NCI-H82 treated with DMSO at 0.1 percent for 48 hours (cell line): ENCODE data around the gene ZNRD2.
"Not testable (repeated sequence)": the region's sequence is repeated elsewhere in the genome, so short reads cannot be mapped to it uniquely, and the experiment has no call there.

Experiments
- DNase-seq: peaks from one replicate; lab custom pipeline; 2025; ENCODE audit not compliant: unreplicated experiment; lab: John Stamatoyannopoulos, UW

Gene ZNRD2, protein sequence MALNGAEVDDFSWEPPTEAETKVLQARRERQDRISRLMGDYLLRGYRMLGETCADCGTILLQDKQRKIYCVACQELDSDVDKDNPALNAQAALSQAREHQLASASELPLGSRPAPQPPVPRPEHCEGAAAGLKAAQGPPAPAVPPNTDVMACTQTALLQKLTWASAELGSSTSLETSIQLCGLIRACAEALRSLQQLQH

DNA sequence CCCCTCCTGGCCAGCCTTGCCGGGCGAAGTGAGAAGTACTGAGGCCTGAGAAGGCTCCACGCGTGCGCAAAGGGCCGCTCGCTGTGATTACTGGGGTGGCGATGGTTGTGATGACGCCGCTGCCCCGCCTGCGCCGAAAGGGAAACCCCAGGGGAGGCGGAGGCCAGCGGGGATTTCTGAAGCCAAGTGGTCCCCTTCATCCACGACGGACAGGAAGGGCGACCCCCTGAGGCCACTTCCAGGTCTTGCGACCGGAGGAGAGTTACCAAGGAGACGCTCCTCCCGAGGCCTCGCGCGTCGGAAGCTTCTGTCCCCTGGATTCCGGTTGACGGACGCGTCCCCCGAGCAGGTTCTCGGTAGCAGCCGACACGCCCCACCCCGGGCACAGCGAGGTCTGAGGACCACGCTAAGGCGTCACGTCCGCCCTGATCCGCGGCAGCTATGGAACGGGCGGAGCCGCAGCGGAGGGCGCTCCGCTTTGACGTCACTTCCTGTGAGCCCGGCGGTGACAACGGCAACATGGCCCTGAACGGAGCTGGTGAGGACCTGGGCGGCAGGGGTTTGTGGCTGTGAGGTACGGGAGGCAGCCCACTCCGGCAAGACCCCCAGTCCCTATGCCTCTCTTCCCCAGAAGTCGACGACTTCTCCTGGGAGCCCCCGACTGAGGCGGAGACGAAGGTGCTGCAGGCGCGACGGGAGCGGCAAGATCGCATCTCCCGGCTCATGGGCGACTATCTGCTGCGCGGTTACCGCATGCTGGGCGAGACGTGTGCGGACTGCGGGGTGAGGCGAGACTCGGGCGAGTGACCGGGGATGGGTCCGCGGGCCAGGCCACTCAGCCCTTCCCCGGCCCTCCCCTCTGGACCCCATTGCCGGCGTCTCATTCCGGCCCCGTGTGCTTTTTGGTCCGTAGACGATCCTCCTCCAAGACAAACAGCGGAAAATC is at the start of gene ZNRD2:
TSS of gene ZNRD2 (plus strand) at position 505 of the 946 bp plus-strand sequence. CDS start at position 520, 15 bp downstream.
- DNase-seq = peak; percentile 85

DNA sequence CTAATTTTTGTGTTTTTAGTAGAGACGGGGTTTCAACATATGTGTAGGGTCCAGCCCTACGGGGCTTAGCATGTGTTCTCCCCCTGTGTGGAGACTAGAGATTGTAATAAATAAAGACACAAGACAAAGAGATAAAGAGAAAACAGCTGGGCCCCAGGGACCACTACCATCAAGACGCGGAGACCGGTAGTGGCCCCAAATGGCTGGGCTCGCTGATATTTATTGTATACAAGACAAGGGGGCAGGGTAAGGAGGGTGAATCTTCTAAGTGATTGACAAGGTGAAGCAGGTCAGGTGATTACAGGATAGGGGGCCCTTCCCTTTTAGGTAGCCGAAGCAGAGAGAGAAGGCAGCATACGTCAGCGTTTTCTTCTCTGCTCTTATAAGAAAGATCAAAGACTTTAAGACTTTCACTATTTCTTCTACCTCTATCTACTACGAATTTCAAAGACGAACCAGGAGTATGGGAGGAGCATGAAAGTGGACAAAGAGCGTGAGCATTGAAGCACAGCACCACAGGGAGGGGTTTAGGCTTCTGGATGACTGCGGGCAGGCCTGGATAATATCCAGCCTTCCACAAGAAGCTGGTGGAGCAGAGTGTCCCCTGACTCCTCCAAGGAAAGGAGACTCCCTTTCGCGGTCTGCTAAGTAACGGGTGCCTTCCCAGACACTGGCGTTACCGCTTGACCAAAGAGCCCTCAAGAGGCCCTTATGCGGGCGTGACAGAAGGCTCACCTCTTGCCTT is 48.3 kb upstream of the ZNRD2 start:
- not testable (repeated sequence) for DNase-seq

GRCh38 chr11:65522718-65523630 is 47.3 kb upstream of the ZNRD2 start:
- not testable (repeated sequence) for DNase-seq

DNA sequence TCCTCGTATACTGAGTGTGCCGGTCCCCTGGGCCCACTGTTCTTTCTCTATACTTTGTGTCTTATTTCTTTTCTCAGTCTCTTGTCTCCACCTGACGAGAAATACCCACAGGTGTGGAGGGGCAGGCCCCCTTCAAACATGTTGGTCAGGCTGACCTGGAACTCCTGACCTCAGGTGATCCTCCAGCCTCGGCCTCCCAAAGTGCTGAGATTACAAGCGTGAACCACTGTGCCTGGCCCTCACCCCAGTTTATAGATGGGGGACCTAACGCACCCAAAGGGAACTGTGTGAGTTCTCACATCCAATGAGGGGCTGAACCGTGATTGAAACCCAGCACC is 46.7 kb upstream of the ZNRD2 start:
- DNase-seq = not testable (repeated sequence)

DNA sequence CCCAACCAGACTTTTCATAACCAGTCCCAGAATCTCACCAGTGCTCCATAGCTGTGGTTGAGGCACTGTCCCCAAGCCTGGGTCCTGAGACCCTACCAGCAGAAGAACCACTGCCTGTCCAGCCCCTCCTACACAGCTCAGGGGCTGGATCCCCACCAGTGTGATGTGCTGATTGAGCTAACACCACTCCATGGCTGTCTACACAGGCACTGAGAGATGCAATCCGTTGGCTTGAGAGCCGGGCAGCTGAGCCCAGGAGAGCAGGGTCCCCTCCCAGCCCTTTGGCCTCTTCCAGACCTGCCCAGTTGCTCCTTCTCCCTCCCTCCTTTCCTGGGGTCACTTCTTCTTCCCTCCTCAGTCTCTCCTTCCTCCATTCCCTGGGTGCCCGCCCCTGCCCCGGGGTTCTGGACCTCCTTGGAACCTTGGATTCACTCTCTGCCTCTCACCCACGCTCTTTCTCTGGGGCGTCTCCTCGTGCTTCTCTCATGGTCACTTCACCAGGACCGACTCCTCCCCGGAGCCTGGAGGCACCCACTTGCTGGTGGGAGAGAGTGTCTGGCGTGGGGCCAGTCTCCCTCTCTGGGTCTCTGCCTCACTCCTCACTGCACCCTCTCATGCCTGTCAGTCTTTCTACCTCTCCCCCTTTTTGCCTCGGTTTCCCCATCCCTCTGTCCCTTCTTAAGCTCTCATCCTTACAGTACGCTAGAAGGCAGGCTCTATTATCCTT is 46.1 kb upstream of the ZNRD2 start:
- no peak for DNase-seq

- DNase-seq = peak; percentile 75
These were observed 45.3 kb upstream of the ZNRD2 start, which contains the start of gene SCYL1 for GRCh38 chr11:65524741-65525545. SCYL1 (plus strand) TSS chr11:65525083; CDS start chr11:65525154, 71 bp downstream.

DNA sequence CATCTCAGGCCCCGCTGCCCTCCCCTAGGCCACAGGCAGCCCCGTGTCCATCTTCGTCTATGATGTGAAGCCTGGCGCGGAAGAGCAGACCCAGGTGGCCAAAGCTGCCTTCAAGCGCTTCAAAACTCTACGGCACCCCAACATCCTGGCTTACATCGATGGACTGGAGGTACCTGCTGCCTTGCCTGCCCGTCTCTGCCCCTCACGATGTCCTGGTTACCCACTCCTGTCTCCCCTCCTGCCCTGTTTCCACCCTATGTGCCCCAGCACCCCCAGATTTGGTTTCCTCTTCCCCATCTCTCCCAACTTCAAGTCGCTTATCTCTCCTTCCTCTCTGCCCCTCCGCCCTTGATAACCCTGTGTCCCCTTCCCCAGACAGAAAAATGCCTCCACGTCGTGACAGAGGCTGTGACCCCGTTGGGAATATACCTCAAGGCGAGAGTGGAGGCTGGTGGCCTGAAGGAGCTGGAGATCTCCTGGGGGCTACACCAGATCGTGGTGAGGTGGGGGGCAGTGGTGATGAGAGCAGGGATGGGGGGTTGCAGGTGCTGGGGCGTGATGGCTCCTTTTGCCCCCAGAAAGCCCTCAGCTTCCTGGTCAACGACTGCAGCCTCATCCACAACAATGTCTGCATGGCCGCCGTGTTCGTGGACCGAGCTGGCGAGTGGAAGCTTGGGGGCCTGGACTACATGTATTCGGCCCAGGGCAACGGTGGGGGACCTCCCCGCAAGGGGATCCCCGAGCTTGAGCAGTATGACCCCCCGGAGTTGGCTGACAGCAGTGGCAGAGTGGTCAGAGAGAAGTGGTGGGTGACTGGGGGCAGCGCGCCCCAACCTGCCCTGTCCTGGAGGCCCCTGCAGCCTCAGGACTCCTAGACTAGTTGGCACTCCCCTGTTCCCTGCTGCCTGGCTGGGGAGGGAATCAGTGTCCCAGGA is 44.5 kb upstream of the ZNRD2 start:
- no peak for DNase-seq

- no peak for DNase-seq
These were observed 43.5 kb upstream of the ZNRD2 start for GRCh38 chr11:65526744-65527143.

GRCh38 chr11:65528819-65529350 is 41.4 kb upstream of the ZNRD2 start:
- no peak for DNase-seq

DNA sequence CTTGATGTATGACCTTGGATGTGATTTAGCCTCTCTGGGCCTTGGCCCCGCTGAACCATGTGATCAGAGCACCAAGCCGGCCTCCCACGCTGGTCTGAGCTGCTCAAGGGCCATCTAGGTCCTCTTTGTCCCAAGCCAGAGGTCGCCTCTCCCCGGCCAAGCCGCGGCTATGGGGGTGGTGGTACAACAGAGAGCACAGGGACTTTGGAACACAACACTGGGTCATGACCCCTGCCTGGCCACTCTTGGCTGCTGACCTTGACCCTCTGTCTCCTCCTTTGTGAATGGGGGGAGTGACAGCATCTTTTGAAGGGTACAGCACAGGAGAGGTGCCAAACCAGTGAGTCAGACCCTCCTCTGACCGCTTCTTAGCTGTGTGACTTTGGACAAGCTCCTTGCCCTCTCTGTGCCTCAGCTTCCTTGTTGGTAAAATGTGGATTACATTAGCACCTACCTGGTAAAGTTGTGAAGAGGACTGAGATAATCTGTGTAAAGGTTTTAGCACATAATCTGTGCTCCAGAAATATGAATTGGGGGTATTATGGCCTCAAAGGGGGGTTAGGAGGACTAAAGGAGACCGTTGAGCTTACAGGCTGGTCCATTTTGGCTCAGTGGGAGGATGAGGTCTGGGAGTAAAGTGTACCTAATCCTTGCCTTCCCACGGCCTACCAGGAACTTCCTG is 40.7 kb upstream of the ZNRD2 start:
- no peak for DNase-seq

DNA sequence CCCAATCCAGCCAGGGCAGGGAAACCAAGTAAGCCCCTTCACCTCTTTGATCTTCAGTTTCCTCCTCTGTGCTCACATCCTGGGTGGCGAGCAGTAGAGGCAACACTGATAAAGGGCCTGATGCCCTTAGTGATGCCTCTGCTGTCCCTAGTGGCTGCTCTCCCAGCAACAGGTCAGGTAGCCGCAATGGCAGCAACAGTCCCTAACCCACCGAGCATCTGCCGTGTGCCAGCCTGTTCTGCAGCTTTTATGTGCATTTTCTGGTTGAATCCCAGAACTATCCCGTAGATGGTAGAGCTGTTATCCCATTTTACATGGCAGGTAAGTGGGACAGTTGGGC is 40.1 kb upstream of the ZNRD2 start:
- no peak for DNase-seq

DNA sequence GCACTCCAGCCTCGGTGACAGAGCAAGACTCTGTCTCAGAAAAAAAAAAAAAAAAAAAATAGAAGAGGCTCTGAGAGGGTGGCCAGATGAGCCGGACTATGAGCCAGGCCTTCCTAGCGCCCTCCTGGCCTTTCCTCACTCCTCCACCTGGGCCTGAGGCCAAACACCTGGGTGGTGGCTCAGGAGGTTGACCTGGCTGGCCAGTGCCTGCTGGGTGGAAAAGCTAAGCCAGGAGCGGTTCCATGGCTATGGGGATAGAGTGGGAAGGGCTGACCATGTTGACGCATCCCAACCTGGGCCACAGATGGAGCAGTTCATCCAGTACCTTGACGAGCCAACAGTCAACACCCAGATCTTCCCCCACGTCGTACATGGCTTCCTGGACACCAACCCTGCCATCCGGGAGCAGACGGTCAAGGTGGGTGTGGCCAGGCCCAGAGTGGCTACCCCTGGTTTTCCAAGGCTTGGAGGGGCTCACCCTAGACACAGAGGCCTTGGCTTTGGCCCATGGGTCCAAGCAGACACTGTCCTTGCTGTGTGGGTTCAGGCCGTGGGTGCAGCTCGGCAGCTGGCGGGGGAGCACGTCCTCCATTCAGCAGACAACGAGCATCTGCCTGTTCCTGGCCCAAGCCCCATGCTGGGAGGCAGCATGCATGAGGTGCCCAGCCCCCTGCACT is 37.8 kb upstream of the ZNRD2 start:
- no peak for DNase-seq

- no peak for DNase-seq
These were observed 35.2 kb upstream of the ZNRD2 start for GRCh38 chr11:65535102-65535501.

DNA sequence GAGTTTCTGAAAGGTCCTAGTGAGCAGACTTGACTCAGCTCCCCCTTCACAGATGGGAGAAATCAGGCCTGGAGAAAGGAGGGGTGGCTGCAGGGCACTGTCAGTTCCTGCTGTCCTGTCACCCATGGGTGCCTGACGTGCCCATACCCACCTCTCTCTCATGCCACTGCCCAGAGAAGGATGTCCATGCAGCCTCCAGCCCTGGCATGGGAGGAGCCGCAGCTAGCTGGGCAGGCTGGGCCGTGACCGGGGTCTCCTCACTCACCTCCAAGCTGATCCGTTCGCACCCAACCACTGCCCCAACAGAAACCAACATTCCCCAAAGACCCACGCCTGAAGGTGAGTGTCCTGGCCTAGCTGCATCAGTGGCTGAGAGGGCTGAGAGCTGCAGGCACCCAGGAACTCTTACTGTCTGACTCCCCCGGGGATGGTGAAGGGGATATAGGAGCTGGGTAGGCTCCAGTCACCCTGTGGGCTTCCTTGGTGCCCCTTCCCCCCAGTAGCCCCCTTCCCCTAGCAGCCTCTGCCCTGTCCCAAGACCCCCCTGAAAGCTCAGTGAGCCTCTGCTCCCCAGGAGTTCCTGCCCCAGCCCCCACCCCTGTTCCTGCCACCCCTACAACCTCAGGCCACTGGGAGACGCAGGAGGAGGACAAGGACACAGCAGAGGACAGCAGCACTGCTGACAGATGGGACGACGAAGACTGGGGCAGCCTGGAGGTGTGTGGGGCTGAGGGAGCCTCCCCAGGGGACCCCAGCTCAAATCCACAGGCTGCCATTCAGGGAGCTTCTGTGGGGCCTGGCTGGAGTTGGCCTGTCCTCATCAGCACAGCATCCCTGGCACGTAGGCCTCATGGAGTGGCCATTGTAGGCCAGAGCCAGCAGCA is 33.6 kb upstream of the ZNRD2 start:
- no peak for DNase-seq

DNA sequence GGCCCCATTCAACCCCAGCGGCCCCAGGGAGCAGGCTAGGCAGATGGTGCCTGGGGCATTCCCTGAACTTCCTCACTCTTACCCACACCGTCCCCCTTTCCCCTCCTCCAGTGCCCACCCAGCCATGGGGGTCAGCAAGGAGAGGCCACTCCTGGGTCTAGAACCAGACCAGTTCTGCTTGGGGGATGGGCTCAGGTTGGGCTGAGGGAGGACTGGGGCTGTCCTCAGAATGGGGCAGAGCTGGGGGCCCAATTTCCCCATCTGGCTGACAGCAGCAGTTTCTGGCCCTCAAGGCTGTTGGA is 33.0 kb upstream of the ZNRD2 start:
- DNase-seq = no peak
